Skeletal muscle tissue (tissue), 4 donors: ENCODE results near the gene GRB10. TPM values are rescaled to one million over a fixed set of nuclear protein-coding genes. Genes with fewer than 3 reads are reported as not detected.

Source experiments
- H3K27ac ChIP-seq: one replicate; pipeline ENCODE4 v1.7.0; 2013; ENCODE audit warnings: mild to moderate bottlenecking, low read depth, low read length, inconsistent platforms
- H3K27me3 ChIP-seq, 3 donors: one replicate each; pipeline ENCODE4 v1.7.0; 2013; ENCODE audit warnings: low read length in 3 of 3; ENCODE audit not compliant: control insufficient read depth in 3 of 3, insufficient read depth in 3 of 3
- H3K36me3 ChIP-seq, 3 donors: one replicate each; pipeline ENCODE4 v1.7.0; 2013; ENCODE audit warnings: low read length in 3 of 3; ENCODE audit not compliant: control insufficient read depth in 3 of 3, insufficient read depth in 3 of 3
- H3K4me1 ChIP-seq, 3 donors: one replicate each; pipeline ENCODE4 v1.7.0; 2013; ENCODE audit warnings: low read length in 3 of 3, mild to moderate bottlenecking in 3 of 3; ENCODE audit not compliant: control insufficient read depth in 3 of 3, insufficient read depth in 3 of 3
- H3K4me3 ChIP-seq, 3 donors: one replicate each; pipeline ENCODE4 v1.7.0; 2013; ENCODE audit warnings: low read length in 3 of 3
- H3K9ac ChIP-seq, 3 donors: one replicate each; pipeline ENCODE4 v1.7.0; 2013; ENCODE audit warnings: low read length in 3 of 3, mild to moderate bottlenecking in 3 of 3, moderate library complexity in 2 of 3, low read depth in 1 of 3
- H3K9me3 ChIP-seq, 3 donors: one replicate each; pipeline ENCODE4 v1.7.0; 2013; ENCODE audit warnings: low read length in 3 of 3; ENCODE audit not compliant: control insufficient read depth in 3 of 3
- total RNA-seq: library from RNA; depleted of rRNA; stranded (reverse); fragments of >200 nt; gene quantifications from one replicate; pipeline ENCODE4 v1.2.3, GENCODE V29; 2014
- donor health status: Osteomylitis.

GRB10 gene
- total RNA-seq, 1 donor from 2014 or later, result 17.7 TPM

DNA sequence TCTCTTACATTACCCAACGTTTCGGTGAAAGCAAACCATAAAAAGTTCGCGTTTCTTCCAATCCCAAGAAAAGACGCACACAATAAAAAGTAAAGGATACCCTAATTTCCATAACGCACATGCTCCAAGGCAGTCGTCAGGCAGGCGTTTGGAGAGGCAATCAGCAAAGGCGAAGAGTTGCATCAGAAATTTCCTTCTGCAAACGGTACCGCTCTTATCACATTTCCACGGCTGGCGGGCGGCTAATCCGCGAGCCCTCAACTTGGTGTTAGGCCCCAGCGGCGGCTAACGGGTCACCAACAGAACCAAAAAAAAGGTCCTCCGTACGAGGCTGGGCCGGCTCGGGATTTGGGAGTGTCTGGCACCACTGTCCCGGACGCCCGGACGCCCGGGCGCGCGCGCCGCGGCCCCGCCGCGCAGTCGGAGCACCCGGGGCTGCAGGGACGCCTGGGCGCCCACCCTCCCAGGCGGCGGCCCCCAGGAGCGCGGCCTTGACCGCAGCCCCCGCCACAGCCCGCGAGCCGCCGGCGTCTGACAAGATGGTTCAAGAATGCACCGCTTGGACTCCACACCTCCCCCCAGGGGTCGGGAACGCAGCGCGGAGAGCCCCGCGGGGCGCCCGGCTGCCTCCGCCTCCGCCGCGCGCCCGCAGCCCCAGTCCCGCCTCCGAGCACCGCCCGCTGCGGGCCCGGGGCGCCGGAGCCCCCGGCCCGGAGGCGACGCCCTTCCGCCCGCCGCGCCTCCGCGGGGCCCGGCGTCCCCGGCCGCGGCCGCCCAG is 9.8 kb upstream of the GRB10 start:
- Histone ChIP-seq H3K4me1 (peaks cover 17 to 23% (median 19%) of the 10 kb centered on the region in 3 donors), H3K4me3 (peak overlapping the region; percentile 70 to 89 (median 85)), H3K36me3 (no peaks in the 10 kb centered on the region), H3K27me3 (no peaks in the 10 kb centered on the region), H3K9me3 (peaks cover 0 to 2% (median 0%) of the 10 kb centered on the region in 3 donors), H3K9ac (peak overlapping the region; percentile 79 to 86 (median 83)), H3K27ac (no peak overlapping the region)

DNA sequence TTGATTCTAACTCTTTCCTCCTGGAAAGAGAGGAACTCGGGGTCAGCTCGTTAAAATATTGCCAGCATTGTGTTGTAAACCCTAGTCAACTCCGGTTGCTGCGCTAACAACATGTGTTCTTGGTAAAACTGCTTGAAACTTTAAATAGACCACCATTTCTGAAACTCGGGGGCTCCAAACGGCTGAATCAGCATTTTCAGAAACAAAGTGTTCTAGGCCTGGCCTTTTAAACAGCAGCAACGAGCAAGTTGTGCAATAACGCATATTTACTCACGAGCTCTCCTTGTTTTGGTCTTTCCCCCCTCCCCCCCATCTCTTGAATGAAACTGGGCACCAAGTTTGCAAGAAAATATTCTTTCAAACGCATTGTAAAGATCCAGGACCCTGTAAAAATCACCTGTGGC is 9.2 kb upstream of the GRB10 start:
- no peak overlapping the region for H3K27ac ChIP-seq
- H3K4me1 ChIP-seq, result peaks cover 17 to 23% (median 19%) of the 10 kb centered on the region in 3 donors
- no peaks in the 10 kb centered on the region for H3K36me3 ChIP-seq
- H3K4me3 ChIP-seq, result peak overlapping the region; percentile 70 to 89 (median 85)
- peak overlapping the region; percentile 79 to 86 (median 83) for H3K9ac ChIP-seq
- H3K27me3 ChIP-seq, result no peaks in the 10 kb centered on the region
- H3K9me3 ChIP-seq, result peaks cover 0 to 2% (median 0%) of the 10 kb centered on the region in 3 donors

DNA sequence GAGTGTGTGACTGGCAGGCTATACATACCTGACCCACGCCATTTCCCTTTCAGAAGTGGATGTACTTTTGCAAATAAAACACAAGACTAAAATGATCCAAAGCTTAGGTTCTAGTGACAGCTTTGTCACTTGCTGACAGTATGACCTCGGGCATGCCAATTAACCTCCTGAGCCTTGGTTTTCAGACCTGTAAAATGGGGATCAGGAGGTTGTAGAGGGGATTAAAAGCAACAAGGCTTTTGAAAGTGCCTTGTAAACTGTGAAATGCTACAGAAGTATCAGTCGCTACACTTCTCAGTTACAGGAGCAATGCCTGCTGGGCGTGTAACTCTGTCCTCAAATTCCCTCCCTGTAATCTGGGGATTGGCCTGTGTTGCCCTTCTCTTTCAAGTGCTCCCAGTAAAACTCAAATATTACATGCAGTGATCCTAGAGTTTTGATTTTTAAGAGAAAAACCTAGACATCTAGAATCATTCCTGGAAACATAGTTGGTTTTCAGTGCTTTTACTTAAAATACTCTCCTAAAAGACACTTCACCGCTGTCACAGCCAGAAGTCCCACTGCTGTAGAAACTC is 8.8 kb upstream of the GRB10 start:
- Histone ChIP-seq H3K36me3 (no peaks in the 10 kb centered on the region), H3K27ac (no peak overlapping the region), H3K4me1 (peaks cover 17 to 23% (median 19%) of the 10 kb centered on the region in 3 donors), H3K27me3 (no peaks in the 10 kb centered on the region), H3K4me3 (peak overlapping the region; percentile 70 to 89 (median 85)), H3K9ac (peak overlapping the region; percentile 79 to 86 (median 83)), H3K9me3 (peaks cover 0 to 2% (median 0%) of the 10 kb centered on the region in 3 donors)

DNA sequence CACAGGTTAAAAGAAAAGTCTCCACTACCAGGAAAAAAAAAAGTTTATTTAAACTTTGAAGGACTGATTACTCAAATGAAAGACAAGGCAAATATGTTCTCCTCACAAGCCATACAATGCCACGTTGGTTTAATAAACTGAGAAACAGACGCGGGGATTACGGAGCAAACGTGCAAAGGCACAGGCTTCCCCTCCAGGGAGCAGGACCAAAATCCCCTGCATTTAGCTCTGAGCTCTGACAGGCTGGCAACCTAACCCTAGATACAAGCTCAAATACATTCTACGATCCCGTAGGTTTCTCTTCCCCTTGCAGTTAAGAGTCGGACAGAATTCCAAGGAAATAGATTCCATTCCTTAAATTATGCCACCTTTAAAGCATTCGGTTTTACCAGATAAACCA is 7.7 kb upstream of the GRB10 start:
- Histone ChIP-seq H3K27ac (no peak overlapping the region), H3K9me3 (peaks cover 0 to 2% (median 0%) of the 10 kb centered on the region in 3 donors), H3K4me1 (peaks cover 19 to 25% (median 19%) of the 10 kb centered on the region in 3 donors), H3K36me3 (no peaks in the 10 kb centered on the region), H3K27me3 (no peaks in the 10 kb centered on the region), H3K9ac (peak overlapping the region in 1 of 3 donors; percentile 40), H3K4me3 (peak overlapping the region in 2 of 3 donors; percentile 8 to 89)

DNA sequence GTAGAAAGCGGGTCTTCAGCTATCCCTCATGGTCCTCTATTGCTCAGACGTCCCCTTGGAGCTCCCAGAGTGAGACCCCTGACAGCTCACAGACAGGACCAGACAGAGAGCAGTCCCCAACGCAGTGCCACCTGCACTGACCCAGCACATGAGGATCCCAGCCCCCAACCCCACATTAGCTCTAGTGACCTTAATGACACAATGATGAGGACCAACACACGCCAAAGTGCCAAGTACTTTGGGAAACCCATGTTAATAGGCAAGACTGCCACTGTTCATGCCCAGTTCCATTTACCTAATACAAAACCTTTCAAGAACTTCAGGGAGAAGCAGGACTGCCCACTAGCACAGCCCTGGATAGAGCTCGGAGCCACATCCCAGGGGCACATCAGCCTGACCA is 5.7 kb upstream of the GRB10 start:
- no peaks in the 10 kb centered on the region for H3K36me3 ChIP-seq
- no peak overlapping the region for H3K27ac ChIP-seq
- no peak overlapping the region for H3K9ac ChIP-seq
- peaks cover 0 to 2% (median 0%) of the 10 kb centered on the region in 3 donors for H3K9me3 ChIP-seq
- H3K4me1 ChIP-seq, result peaks cover 26 to 39% (median 33%) of the 10 kb centered on the region in 3 donors
- no peak overlapping the region for H3K4me3 ChIP-seq
- H3K27me3 ChIP-seq, result no peaks in the 10 kb centered on the region

DNA sequence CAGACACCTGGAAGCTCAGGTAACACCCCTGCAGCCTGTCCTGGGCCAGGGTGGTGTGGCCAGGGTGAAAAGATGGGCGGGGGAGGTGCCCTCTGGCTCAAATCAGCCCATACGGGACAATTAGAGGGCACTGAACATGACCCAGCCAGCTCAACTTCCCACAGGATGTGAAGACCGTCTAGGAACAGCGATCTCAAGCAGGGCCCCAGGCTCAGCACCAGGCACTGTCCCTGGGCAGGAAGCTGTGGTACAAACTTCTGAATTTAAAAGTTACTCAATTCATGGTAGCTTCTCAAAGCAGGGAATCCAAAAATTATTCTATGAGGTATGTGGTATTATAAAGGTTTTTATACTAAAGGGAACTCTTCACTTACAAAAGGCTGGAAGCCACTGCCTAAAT is 5.1 kb upstream of the GRB10 start:
- Histone ChIP-seq H3K4me1 (peaks cover 31 to 44% (median 39%) of the 10 kb centered on the region in 3 donors), H3K9me3 (peaks cover 0 to 2% (median 0%) of the 10 kb centered on the region in 3 donors), H3K27ac (no peak overlapping the region), H3K27me3 (no peaks in the 10 kb centered on the region), H3K36me3 (no peaks in the 10 kb centered on the region), H3K4me3 (no peak overlapping the region), H3K9ac (no peak overlapping the region)

DNA sequence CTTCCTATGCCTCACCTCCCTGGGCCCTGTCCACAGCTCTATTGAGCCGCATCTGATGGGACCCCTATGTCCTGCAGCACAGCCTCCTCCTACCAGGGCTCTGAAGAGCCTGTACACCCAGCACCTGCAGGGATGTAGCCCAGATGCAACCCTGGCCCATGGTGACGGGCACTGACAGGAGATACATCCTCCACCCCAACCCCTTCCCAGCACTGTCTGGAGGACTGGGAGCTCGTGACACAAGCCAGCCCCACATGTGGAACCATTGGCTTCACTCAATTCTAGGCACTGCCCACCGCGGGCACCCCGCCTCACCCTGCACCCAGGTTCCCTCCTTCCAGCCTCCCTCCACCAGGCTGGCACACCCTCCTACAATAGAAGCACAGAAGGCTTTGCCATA is 2.6 kb upstream of the GRB10 start:
- Histone ChIP-seq H3K36me3 (no peaks in the 10 kb centered on the region), H3K9ac (no peak overlapping the region), H3K27me3 (no peaks in the 10 kb centered on the region), H3K4me1 (peaks cover 22 to 44% (median 34%) of the 10 kb centered on the region in 3 donors), H3K4me3 (no peak overlapping the region), H3K27ac (no peak overlapping the region), H3K9me3 (peaks cover 0 to 2% (median 0%) of the 10 kb centered on the region in 3 donors)

DNA sequence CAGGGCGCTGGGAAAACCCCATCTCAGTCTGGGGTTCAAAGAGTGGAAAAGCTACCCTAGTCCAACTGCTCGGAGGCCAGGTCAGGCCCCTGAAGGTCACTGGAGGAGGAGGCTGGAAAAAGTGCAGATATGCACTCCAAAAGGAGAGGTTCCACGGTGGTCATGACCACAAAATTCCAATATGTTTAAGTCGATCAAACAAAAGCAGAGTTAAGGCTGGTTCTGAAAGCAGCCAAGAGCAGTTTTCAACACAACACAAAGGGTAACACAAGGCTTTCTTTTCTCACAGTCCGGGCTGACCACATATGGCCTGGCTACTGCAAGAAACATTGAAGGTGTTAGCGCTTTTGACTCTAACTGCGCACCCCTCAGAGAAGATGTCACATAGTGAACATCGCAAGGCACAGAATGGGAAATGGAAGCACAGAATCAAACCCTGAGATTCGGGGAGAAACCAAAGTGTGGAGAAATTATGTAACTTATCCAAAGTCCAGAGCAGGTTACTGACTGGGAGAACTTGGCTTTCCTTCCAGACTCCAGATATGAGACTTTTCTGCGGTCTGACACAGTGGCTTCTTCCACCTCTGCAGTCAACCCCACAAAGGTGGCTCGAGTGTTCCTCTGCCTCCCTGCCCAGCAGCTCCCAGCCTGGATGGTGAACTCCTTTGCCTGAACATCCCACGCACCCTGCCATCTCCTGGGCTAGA is 1.3 kb upstream of the GRB10 start:
- Histone ChIP-seq H3K27me3 (no peaks in the 10 kb centered on the region), H3K36me3 (no peaks in the 10 kb centered on the region), H3K9ac (peak overlapping the region in 1 of 3 donors; percentile 18), H3K27ac (no peak overlapping the region), H3K4me1 (peaks cover 25 to 52% (median 46%) of the 10 kb centered on the region in 3 donors), H3K4me3 (peak overlapping the region in 1 of 3 donors; percentile 64), H3K9me3 (peaks cover 0 to 2% (median 0%) of the 10 kb centered on the region in 3 donors)

DNA sequence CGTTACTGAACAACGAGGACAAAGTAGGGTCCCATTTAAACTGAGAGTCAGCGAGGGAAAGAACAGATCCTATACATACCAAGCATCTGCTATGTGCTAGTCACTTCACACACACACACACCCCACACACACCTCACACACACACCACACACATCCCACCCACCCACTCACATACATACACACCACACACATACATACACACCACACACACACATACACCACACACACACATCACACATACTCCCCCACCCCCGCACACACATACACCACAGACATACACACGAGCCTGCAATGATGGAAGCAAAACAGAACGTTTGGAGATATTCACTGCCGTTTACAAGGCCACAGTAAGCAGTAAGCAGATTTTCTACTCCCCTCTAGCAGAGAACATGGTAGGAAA is 607 bp upstream of the GRB10 start:
- Histone ChIP-seq H3K36me3 (no peaks in the 10 kb centered on the region), H3K4me3 (peak overlapping the region in 2 of 3 donors; percentile 33 to 64), H3K9ac (no peak overlapping the region), H3K4me1 (peaks cover 25 to 52% (median 49%) of the 10 kb centered on the region in 3 donors), H3K9me3 (peaks cover 0 to 1% (median 0%) of the 10 kb centered on the region in 3 donors), H3K27ac (no peak overlapping the region), H3K27me3 (no peaks in the 10 kb centered on the region)
